ENCODE measurements around the gene MAB21L3. TPM values are rescaled to one million over a fixed set of nuclear protein-coding genes. Genes with fewer than 3 reads are reported as not detected.

The MAB21L3 gene
- total RNA-seq, 1 experiment from 2014 or later = 4.8 TPM

GRCh38 chr1:116099919-116100318, 11.3 kb upstream of the MAB21L3 start:
- no peak overlapping the region for H3K4me3 ChIP-seq (ENCODE audit: low read depth, low read length, poor library complexity, severe bottlenecking)
- H3K9me3 ChIP-seq (ENCODE audit: low read depth, low read length, poor library complexity, severe bottlenecking) = peaks cover 15% of the 10 kb centered on the region
- no peaks in the 10 kb centered on the region for H3K27me3 ChIP-seq (replicated peaks; ENCODE audit: insufficient read depth, low read depth, low read length, poor library complexity)
- ChIA-PET CTCF (no interaction called here), POLR2A (ENCODE audit: low non-redundant PET) (no interaction called here)
- no peak for TF ChIP-seq CTCF (conservative IDR thresholded peaks at IDR 0.05; ENCODE audit: low read depth, low read length)
- TF ChIP-seq EZH2 (IDR thresholded peaks at IDR 0.05; ENCODE audit: borderline replicate concordance, low read depth, low read length, poor library complexity, severe bottlenecking) = no peak
- no peaks in the 10 kb centered on the region for H3K4me1 ChIP-seq (ENCODE audit: insufficient read depth, low read length, poor library complexity, severe bottlenecking)
- H3K36me3 ChIP-seq (ENCODE audit: insufficient read depth, low read length, poor library complexity, severe bottlenecking) = no peaks in the 10 kb centered on the region
- DNase-seq (ENCODE audit: low spot score) = no peak
- BruUV-seq (replicated peaks) = no TSS peak
- intact Hi-C loops (cut with micrococcal nuclease; ENCODE audit: unreplicated experiment) = no loop called here
- no peak overlapping the region for H3K27ac ChIP-seq (ENCODE audit: low read depth, low read length, poor library complexity, severe bottlenecking)

DNA sequence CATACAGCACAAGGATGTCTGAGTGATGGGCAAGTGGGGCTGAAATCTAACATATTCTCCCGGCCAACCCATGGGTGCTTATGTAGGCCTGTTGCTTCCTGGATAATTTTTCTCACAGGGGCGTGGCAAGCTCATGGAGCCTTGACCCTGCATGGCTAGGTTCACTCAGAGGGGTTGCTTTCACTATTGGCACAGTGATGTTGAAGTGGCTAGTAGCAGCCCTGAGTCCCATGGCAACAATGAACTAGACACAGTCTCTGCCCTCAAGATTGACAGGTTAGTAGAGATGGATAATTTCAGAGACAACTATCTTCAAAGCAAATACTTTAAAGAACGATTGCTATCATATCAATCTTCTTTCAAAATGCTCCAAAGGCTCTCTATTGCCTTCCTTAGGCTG, 6.5 kb upstream of the MAB21L3 start:
- no peaks in the 10 kb centered on the region for H3K27me3 ChIP-seq (replicated peaks; ENCODE audit: insufficient read depth, low read depth, low read length, poor library complexity)
- BruUV-seq (replicated peaks) = no TSS peak
- no peak for TF ChIP-seq EZH2 (IDR thresholded peaks at IDR 0.05; ENCODE audit: borderline replicate concordance, low read depth, low read length, poor library complexity, severe bottlenecking)
- TF ChIP-seq CTCF (conservative IDR thresholded peaks at IDR 0.05; ENCODE audit: low read depth, low read length) = no peak
- H3K4me1 ChIP-seq (ENCODE audit: insufficient read depth, low read length, poor library complexity, severe bottlenecking) = peaks cover 3% of the 10 kb centered on the region
- H3K36me3 ChIP-seq (ENCODE audit: insufficient read depth, low read length, poor library complexity, severe bottlenecking) = no peaks in the 10 kb centered on the region
- CTCF ChIA-PET = no interaction called here
- no peak overlapping the region for H3K4me3 ChIP-seq (ENCODE audit: low read depth, low read length, poor library complexity, severe bottlenecking)
- no peaks in the 10 kb centered on the region for H3K9me3 ChIP-seq (ENCODE audit: low read depth, low read length, poor library complexity, severe bottlenecking)
- intact Hi-C loops (cut with micrococcal nuclease; ENCODE audit: unreplicated experiment) = no loop called here
- no peak overlapping the region for H3K27ac ChIP-seq (ENCODE audit: low read depth, low read length, poor library complexity, severe bottlenecking)
- no peak for DNase-seq (ENCODE audit: low spot score)
- POLR2A ChIA-PET (ENCODE audit: low non-redundant PET) = no interaction called here

GRCh38 chr1:116105996-116106395, 5.2 kb upstream of the MAB21L3 start:
- POLR2A ChIA-PET (ENCODE audit: low non-redundant PET) = no interaction called here

More at GRCh38 chr1:116105996-116106395, 5.2 kb upstream of the MAB21L3 start:
- H3K4me3 ChIP-seq (ENCODE audit: low read depth, low read length, poor library complexity, severe bottlenecking) = no peak overlapping the region
- no peaks in the 10 kb centered on the region for H3K36me3 ChIP-seq (ENCODE audit: insufficient read depth, low read length, poor library complexity, severe bottlenecking)
- no peak for DNase-seq (ENCODE audit: low spot score)
- H3K27me3 ChIP-seq (replicated peaks; ENCODE audit: insufficient read depth, low read depth, low read length, poor library complexity) = no peaks in the 10 kb centered on the region
- intact Hi-C loops (cut with micrococcal nuclease; ENCODE audit: unreplicated experiment) = no loop called here
- no peak overlapping the region for H3K27ac ChIP-seq (ENCODE audit: low read depth, low read length, poor library complexity, severe bottlenecking)
- H3K4me1 ChIP-seq (ENCODE audit: insufficient read depth, low read length, poor library complexity, severe bottlenecking) = peaks cover 12% of the 10 kb centered on the region
- CTCF ChIA-PET = no interaction called here
- TF ChIP-seq EZH2 (IDR thresholded peaks at IDR 0.05; ENCODE audit: borderline replicate concordance, low read depth, low read length, poor library complexity, severe bottlenecking) = no peak
- no peak for TF ChIP-seq CTCF (conservative IDR thresholded peaks at IDR 0.05; ENCODE audit: low read depth, low read length)
- BruUV-seq (replicated peaks) = no TSS peak
- no peaks in the 10 kb centered on the region for H3K9me3 ChIP-seq (ENCODE audit: low read depth, low read length, poor library complexity, severe bottlenecking)

Measured in A673 (cell line).